Esophagus (tissue), 2 donors: ENCODE data around the gene MRE11. TPM values are rescaled to one million over a fixed set of nuclear protein-coding genes. Genes with fewer than 3 reads are reported as not detected.
A peak's percentile ranks its signal among the peaks of the same experiment; 100 is the strongest.
"Not testable (repeated sequence)": the region's sequence is repeated elsewhere in the genome, so short reads cannot be mapped to it uniquely, and the experiment has no call there.

Source experiments
- H3K27ac ChIP-seq, 2 donors: one replicate each; pipeline ENCODE4 v1.5.1; 2013; ENCODE audit warnings: low read depth in 2 of 2, mild to moderate bottlenecking in 2 of 2, inconsistent platforms in 1 of 2, low read length in 1 of 2, moderate library complexity in 1 of 2
- H3K27me3 ChIP-seq, 2 donors: one replicate each; pipeline ENCODE4 v1.6.1; 2013; ENCODE audit warnings: low read length in 2 of 2, control low read depth in 1 of 2, mild to moderate bottlenecking in 1 of 2; ENCODE audit not compliant: insufficient read depth in 2 of 2, control insufficient read depth in 1 of 2
- H3K36me3 ChIP-seq, 2 donors: one replicate each; pipeline ENCODE4 v1.6.1; 2013; ENCODE audit warnings: low read length in 1 of 2; ENCODE audit not compliant: control insufficient read depth in 2 of 2, insufficient read depth in 2 of 2
- H3K4me1 ChIP-seq, 2 donors: one replicate each; pipeline ENCODE4 v1.6.1; 2013; ENCODE audit warnings: low read length in 1 of 2; ENCODE audit not compliant: control insufficient read depth in 2 of 2, insufficient read depth in 2 of 2
- H3K4me3 ChIP-seq, 2 donors: one replicate each; pipeline ENCODE4 v1.5.1; 2013; ENCODE audit warnings: low read length in 2 of 2, mild to moderate bottlenecking in 2 of 2, low read depth in 1 of 2, moderate library complexity in 1 of 2
- H3K9me3 ChIP-seq, 2 donors: one replicate each; pipeline ENCODE4 v1.6.1; 2013; ENCODE audit warnings: mild to moderate bottlenecking in 2 of 2, low read depth in 1 of 2, low read length in 1 of 2, moderate library complexity in 1 of 2; ENCODE audit not compliant: control insufficient read depth in 2 of 2, insufficient read depth in 1 of 2
- WGBS, 2 donors: extraction: QIAGEN DNeasy Blood & Tissue Kit; methylation state at CpG; one replicate each; pipeline ENCODE4 v1.1.7; 2013; 5-methylcytosine and 5-hydroxymethylcytosine counted together
- polyA plus RNA-seq, 2 donors: library from polyadenylated mRNA; stranded (reverse); fragments of 200-250 nt; gene quantifications; one replicate each; pipeline ENCODE4 v1.2.3, GENCODE V29; 2013
- donor health status: healthy with polysubstance abuse.
- donor health status: Bipolar disorder and iron deficiency.

MRE11 gene
- polyA plus RNA-seq, 2 donors, result 4.4 to 5.2 TPM

- H3K27me3 ChIP-seq, result no peaks in the 10 kb centered on the region
- no peaks in the 10 kb centered on the region for H3K9me3 ChIP-seq
- H3K27ac ChIP-seq, result no peak overlapping the region
- H3K4me1 ChIP-seq, result peaks cover 6 to 9% of the 10 kb centered on the region in 2 donors
- H3K4me3 ChIP-seq, result no peak overlapping the region
- WGBS, 2 donors, result 83 to 92% methylated on average over 4 of the region's 4 CpGs
- no peaks in the 10 kb centered on the region for H3K36me3 ChIP-seq
These were observed 88.4 kb downstream of the MRE11 start for GRCh38 chr11:94405062-94405833.

- H3K9me3 ChIP-seq, result peaks cover 0 to 2% of the 10 kb centered on the region in 2 donors
- WGBS, 2 donors, result 14 to 18% methylated on average over 1 of the region's 1 CpG
- H3K27ac ChIP-seq, result no peak overlapping the region
- peaks cover 6 to 9% of the 10 kb centered on the region in 2 donors for H3K4me1 ChIP-seq
- H3K27me3 ChIP-seq, result peaks cover 0 to 7% of the 10 kb centered on the region in 2 donors
- H3K4me3 ChIP-seq, result no peak overlapping the region
- no peaks in the 10 kb centered on the region for H3K36me3 ChIP-seq
These were observed 91.3 kb downstream of the MRE11 start for GRCh38 chr11:94402355-94402754.

GRCh38 chr11:94401773-94402265 lies 91.8 kb downstream of the MRE11 start:
- Histone ChIP-seq H3K27me3 (peaks cover 0 to 7% of the 10 kb centered on the region in 2 donors), H3K9me3 (peaks cover 0 to 2% of the 10 kb centered on the region in 2 donors), H3K4me3 (peak overlapping the region in 1 of 2 donors; percentile 29), H3K36me3 (no peaks in the 10 kb centered on the region), H3K4me1 (peaks cover 6 to 9% of the 10 kb centered on the region in 2 donors), H3K27ac (no peak overlapping the region)
- 20 to 25% methylated on average over 10 of the region's 10 CpGs for WGBS, 2 donors

DNA sequence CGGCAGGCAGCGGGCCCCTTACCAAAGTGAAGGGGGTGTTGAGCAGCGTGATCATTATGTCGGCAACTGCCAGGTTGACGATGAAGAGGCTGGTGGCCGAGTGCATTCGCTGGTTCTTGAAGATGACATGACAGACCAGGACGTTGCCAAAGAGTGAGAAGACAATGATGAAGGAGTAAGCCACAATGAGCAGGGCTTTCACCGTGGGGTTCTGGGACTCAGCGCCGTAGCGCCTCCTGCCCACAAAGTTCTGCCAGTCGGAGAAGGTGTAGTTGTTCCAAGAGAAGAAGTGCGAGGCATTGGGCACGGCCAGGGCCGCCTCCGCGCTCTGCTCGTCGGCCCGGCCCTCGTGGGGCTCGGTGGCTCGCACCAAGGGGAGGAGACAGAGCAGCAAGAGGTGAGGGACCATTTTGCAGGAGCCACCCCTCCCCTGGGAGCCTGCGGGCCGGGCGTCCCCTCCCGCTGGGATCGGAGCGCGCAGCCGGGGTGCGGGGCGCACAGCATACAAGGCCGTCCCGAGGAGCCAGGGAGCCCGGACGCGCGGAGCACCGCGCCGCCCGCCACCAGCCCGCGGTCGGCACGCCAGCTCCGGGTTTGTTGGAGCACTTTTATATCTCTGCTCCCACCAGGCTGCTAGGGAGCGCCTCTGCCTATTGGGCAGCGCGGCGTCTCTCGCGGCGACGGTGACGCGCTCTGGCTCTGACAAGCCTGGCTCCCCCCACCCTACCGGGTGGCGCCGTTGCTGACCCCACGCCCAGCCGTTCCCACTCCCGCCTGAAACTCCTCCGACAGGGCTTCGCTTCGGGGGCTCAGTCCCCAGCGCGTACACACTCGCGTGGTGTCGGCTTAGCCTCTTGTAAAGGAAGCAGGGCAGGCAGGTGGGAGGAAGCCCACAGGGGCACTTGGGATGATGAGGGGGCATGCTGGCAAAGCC lies 92.5 kb downstream of the MRE11 start, which contains the start of gene GPR83:
Gene GPR83 (minus strand): TSS at position 581 of the 934 bp plus-strand sequence. CDS start 172 bp downstream, at position 409.
- H3K4me3 ChIP-seq, result peak within 1 kb of the TSS; percentile 3 to 29
- H3K4me1 ChIP-seq, result peaks cover 6 to 9% of the 10 kb centered on the region in 2 donors
- H3K27me3 ChIP-seq, result peaks cover 0 to 7% of the 10 kb centered on the region in 2 donors
- H3K27ac ChIP-seq, result no peak within 1 kb of the TSS
- no peaks in the 10 kb centered on the region for H3K36me3 ChIP-seq
- peaks cover 0 to 2% of the 10 kb centered on the region in 2 donors for H3K9me3 ChIP-seq
- 4% methylated on average over 66 to 73 of the region's 73 CpGs for WGBS, 2 donors

DNA sequence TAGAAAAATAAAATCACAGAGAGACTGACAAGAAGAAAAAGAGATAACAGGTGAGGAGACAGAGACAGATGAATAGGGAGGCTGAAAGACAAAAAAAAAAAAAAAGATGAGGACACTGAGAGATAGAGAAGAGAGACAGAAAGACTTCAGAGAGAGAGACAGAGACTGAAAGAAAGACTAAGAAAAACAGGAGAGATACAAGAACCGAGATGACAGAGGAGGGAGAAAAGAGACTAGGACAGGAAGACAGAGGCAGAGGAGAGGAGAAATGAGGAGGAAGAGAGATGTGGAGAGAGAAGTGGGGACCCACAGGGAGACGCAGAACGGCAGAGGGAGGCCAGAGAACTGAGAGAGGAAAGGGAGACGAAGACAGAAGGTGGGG lies 93.2 kb downstream of the MRE11 start:
- Histone ChIP-seq H3K9me3 (peaks cover 0 to 2% of the 10 kb centered on the region in 2 donors), H3K36me3 (no peaks in the 10 kb centered on the region), H3K27ac (no peak overlapping the region), H3K27me3 (peaks cover 0 to 7% of the 10 kb centered on the region in 2 donors), H3K4me3 (no peak overlapping the region), H3K4me1 (peaks cover 6 to 9% of the 10 kb centered on the region in 2 donors)
- WGBS, 2 donors, result 18 to 21% methylated on average over 4 of the region's 4 CpGs

DNA sequence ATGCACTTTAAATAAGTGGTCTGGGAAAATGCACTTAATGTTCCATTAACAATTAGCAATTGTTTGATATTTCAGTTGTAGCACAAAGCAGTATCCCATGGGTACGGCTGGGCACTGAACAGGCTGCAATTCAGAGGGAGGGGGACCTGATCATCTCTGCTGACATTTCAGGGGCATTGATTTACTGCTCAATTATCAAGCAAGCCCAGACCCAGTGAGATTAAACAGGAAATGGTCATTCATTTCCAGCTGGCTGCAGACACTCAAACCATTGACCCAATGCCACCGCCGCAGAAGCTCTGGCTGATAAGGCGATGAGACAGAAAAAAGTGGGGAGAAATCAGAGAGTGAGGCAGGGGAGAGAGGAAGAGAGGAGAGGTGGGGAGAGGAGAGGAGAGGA lies 93.6 kb downstream of the MRE11 start:
- H3K4me1 ChIP-seq, result peaks cover 6 to 9% of the 10 kb centered on the region in 2 donors
- 52 to 59% methylated on average over 4 of the region's 4 CpGs for WGBS, 2 donors
- H3K9me3 ChIP-seq, result peaks cover 0 to 2% of the 10 kb centered on the region in 2 donors
- peaks cover 0 to 7% of the 10 kb centered on the region in 2 donors for H3K27me3 ChIP-seq
- no peak overlapping the region for H3K4me3 ChIP-seq
- H3K27ac ChIP-seq, result no peak overlapping the region
- H3K36me3 ChIP-seq, result no peaks in the 10 kb centered on the region

GRCh38 chr11:94398101-94398500 lies 95.5 kb downstream of the MRE11 start:
- Histone ChIP-seq H3K36me3 (no peaks in the 10 kb centered on the region), H3K27me3 (peaks cover 0 to 7% of the 10 kb centered on the region in 2 donors), H3K9me3 (peaks cover 0 to 2% of the 10 kb centered on the region in 2 donors), H3K4me3 (no peak overlapping the region), H3K27ac (no peak overlapping the region), H3K4me1 (peaks cover 6 to 9% of the 10 kb centered on the region in 2 donors)
- 76 to 86% methylated on average over 5 of the region's 5 CpGs for WGBS, 2 donors

DNA sequence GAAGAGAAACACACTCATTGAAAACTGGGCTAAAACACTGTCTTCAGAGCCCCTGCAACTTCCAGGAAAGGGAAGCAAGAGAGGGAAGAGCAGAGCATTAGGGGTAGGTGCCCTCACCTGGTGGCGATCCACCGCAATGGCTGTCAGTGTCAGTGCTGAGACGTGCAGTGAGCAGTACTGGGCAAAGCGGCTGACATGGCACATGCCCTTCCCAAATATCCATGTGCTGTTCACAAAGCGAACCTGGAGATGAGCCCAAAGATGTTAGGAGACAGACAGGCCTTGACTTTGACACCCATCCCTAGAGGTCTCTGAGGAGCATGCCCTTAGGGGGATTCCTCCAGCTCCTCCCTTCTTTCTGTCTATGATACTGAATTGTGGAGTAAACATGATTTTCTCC lies 97.4 kb downstream of the MRE11 start:
- Histone ChIP-seq H3K4me3 (no peak overlapping the region), H3K27ac (no peak overlapping the region), H3K36me3 (no peaks in the 10 kb centered on the region), H3K27me3 (peaks cover 0 to 7% of the 10 kb centered on the region in 2 donors), H3K4me1 (peaks cover 4 to 7% of the 10 kb centered on the region in 2 donors), H3K9me3 (peaks cover 0 to 2% of the 10 kb centered on the region in 2 donors)
- WGBS, 2 donors, result 92% methylated on average over 5 of the region's 5 CpGs

GRCh38 chr11:94391937-94392336 lies 101.7 kb downstream of the MRE11 start:
- not testable (repeated sequence) for H3K4me1 ChIP-seq, H3K9me3 ChIP-seq, H3K4me3 ChIP-seq, H3K27me3 ChIP-seq, H3K36me3 ChIP-seq, H3K27ac ChIP-seq
- WGBS, 2 donors, result 74 to 90% methylated on average over 4 of the region's 4 CpGs
